HepG2 (cell line): ENCODE results near the gene NONO. TPM values are rescaled to one million over a fixed set of nuclear protein-coding genes. Genes with fewer than 3 reads are reported as not detected.
"Not testable (repeated sequence)": the region's sequence is repeated elsewhere in the genome, so short reads cannot be mapped to it uniquely, and the experiment has no call there.

Source experiments
- ATAC-seq: fragments of 200-7000 bp; cut with Tn5 transposase; 3 replicates; pipeline ENCODE4 v1.9.1; 2020; ENCODE audit warnings: mild to moderate bottlenecking, moderate library complexity
- BruUV-seq: library from RNA; stranded (reverse); fragments of 400-500 nt; replicated peaks from 2 replicates; lab custom pipeline; 2021; lab: Mats Ljungman, UMichigan
- CTCF ChIA-PET: fragments of 300-600 bp; formaldehyde crosslinking; extraction: SDS; loops from one replicate; lab custom pipeline; 2021; ENCODE audit warnings: low total read pairs, inconsistent platforms, low intra/inter-chr PET ratio; lab: Yijun Ruan, JAX
- POLR2A ChIA-PET: fragments of 350-600 bp; sonication (Branson Sonifier 250); formaldehyde crosslinking; loops from one replicate; lab custom pipeline; 2020; ENCODE audit warnings: antibody characterized with exemption, inconsistent platforms; lab: Yijun Ruan, JAX
- DNase-seq: peaks from one replicate; pipeline ENCODE4 v3.0.0-alpha.2; 2015; ENCODE audit warnings: low spot score
- FAIRE-seq: peaks from 3 replicates; lab custom pipeline; 2011; peaks lifted over from hg19 to GRCh38; lab: Jason Lieb, UNC
- H2AFZ ChIP-seq: one replicate; pipeline ENCODE4 v1.6.1; 2011; ENCODE audit warnings: low read length, inconsistent platforms
- H3K27ac ChIP-seq: fragments of 300-600 bp; 3 replicates; pipeline ENCODE4 v1.8.0; 2011; ENCODE audit warnings: mixed run types, mild to moderate bottlenecking, mixed read lengths, low read length, inconsistent platforms; ENCODE audit not compliant: insufficient read depth; ENCODE audit errors: extremely low read length
- H3K27me3 ChIP-seq, 2 experiments: fragments of 200-600 bp in 1 of 2; 2 replicates in 1 of 2; 3 replicates in 1 of 2; pipeline versions ENCODE4 v1.6.0 to v1.8.0; 2011; ENCODE audit warnings: low read length in 2 of 2, mild to moderate bottlenecking in 2 of 2, moderate library complexity in 2 of 2, inconsistent platforms in 1 of 2; ENCODE audit not compliant: insufficient read depth in 2 of 2, control insufficient read depth in 1 of 2
- H3K36me3 ChIP-seq, 2 experiments: fragments of 200-600 bp in 1 of 2; replicated peaks in 1 of 2; 2 replicates in 1 of 2; 3 replicates in 1 of 2; pipeline versions ENCODE4 v1.5.1 to v1.8.0; 2011; ENCODE audit warnings: low read length in 2 of 2, inconsistent platforms in 1 of 2; ENCODE audit not compliant: insufficient read depth in 2 of 2, control insufficient read depth in 1 of 2
- H3K4me1 ChIP-seq: 2 replicates; pipeline ENCODE4 v1.5.1; 2012; ENCODE audit warnings: low read length, inconsistent platforms; ENCODE audit not compliant: insufficient read depth
- H3K4me2 ChIP-seq: 2 replicates; pipeline ENCODE4 v1.6.0; 2011; ENCODE audit warnings: low read depth, low read length, inconsistent platforms
- H3K4me3 ChIP-seq, 3 experiments: fragments of 200-600 bp in 1 of 3; sonication (generic), shearing (Covaris generic) in 1 of 3; replicated peaks in 1 of 3; 2 replicates each; pipeline ENCODE4 v1.5.1; 2011 to 2016; ENCODE audit warnings: low read length in 3 of 3, inconsistent platforms in 2 of 3, low read depth in 2 of 3, mild to moderate bottlenecking in 2 of 3, control low read depth in 1 of 3, mixed read lengths in 1 of 3; ENCODE audit not compliant: insufficient read depth in 1 of 3
- H3K79me2 ChIP-seq: one replicate; pipeline ENCODE4 v1.6.1; 2011; ENCODE audit warnings: low read length, inconsistent platforms; ENCODE audit not compliant: insufficient read depth
- H3K9ac ChIP-seq: 2 replicates; pipeline ENCODE4 v1.6.0; 2011; ENCODE audit warnings: mild to moderate bottlenecking, low read depth, low read length, inconsistent platforms; ENCODE audit not compliant: insufficient read depth
- H3K9me3 ChIP-seq: 2 replicates; pipeline ENCODE4 v1.5.1; 2012; ENCODE audit warnings: mild to moderate bottlenecking, low read length
- H4K20me1 ChIP-seq: 2 replicates; pipeline ENCODE4 v1.6.0; 2011; ENCODE audit warnings: inconsistent platforms, mild to moderate bottlenecking, low read length, moderate library complexity; ENCODE audit not compliant: insufficient read depth
- CBX5 ChIP-seq: sonication (generic); formaldehyde crosslinking; IDR thresholded peaks from 2 replicates; pipeline ENCODE4 v1.4.0; 2020; ENCODE audit warnings: missing genetic modification reagents, borderline replicate concordance
- CTCF ChIP-seq: sonication (generic); formaldehyde crosslinking; IDR thresholded peaks from 2 replicates; pipeline ENCODE4 v1.5.0; 2020; ENCODE audit warnings: mild to moderate bottlenecking, missing genetic modification reagents, moderate library complexity
- ELF3 ChIP-seq: IDR thresholded peaks from 2 replicates; pipeline ENCODE4 v1.6.1; 2016; ENCODE audit warnings: missing genetic modification reagents, missing compliant biosample characterization
- FOSL2 ChIP-seq: sonication (generic); formaldehyde crosslinking; IDR thresholded peaks from 2 replicates; pipeline ENCODE4 v1.4.0; 2020; ENCODE audit warnings: missing genetic modification reagents
- HNRNPL ChIP-seq: fragments of 200-400 bp; formaldehyde crosslinking; IDR thresholded peaks from 2 replicates; pipeline ENCODE4 v1.6.1; 2017; ENCODE audit warnings: mild to moderate bottlenecking, low read depth, low read length
- MNT ChIP-seq: fragments of 450-650 bp; IDR thresholded peaks from 2 replicates; pipeline ENCODE4 v1.6.1; 2016
- MXD3 ChIP-seq: IDR thresholded peaks from 2 replicates; pipeline ENCODE4 v1.6.1; 2016; ENCODE audit warnings: mild to moderate bottlenecking, missing biosample characterization, missing genetic modification reagents
- SIX4 ChIP-seq: sonication (generic); formaldehyde crosslinking; IDR thresholded peaks from 2 replicates; pipeline ENCODE4 v1.4.0; 2020; ENCODE audit warnings: missing genetic modification reagents
- SP4 ChIP-seq: sonication (generic); formaldehyde crosslinking; IDR thresholded peaks from 2 replicates; pipeline ENCODE4 v1.8.1; 2023; ENCODE audit warnings: mild to moderate bottlenecking, missing genetic modification reagents
- TAF15 ChIP-seq: fragments of 200-400 bp; formaldehyde crosslinking; IDR thresholded peaks from one replicate; pipeline ENCODE4 v1.6.1; 2018; ENCODE audit warnings: mild to moderate bottlenecking, low read depth, low read length; ENCODE audit not compliant: poor library complexity, severe bottlenecking
- ZMYM4 ChIP-seq: sonication (generic); formaldehyde crosslinking; IDR thresholded peaks from 2 replicates; pipeline ENCODE4 v1.8.1; 2023; ENCODE audit warnings: mild to moderate bottlenecking, missing genetic modification reagents
- ZNF124 ChIP-seq: sonication (generic); formaldehyde crosslinking; IDR thresholded peaks from 2 replicates; pipeline ENCODE4 v1.4.0; 2020; ENCODE audit warnings: missing genetic modification reagents
- ZNF234 ChIP-seq: sonication (generic); formaldehyde crosslinking; conservative IDR thresholded peaks from 2 replicates; pipeline ENCODE4 v1.5.1; 2020; ENCODE audit warnings: mild to moderate bottlenecking, missing genetic modification reagents
- ZNF382 ChIP-seq: sonication (generic); formaldehyde crosslinking; IDR thresholded peaks from 2 replicates; pipeline ENCODE4 v1.5.0; 2020; ENCODE audit warnings: missing genetic modification reagents, mild to moderate bottlenecking, borderline replicate concordance
- ZNF501 ChIP-seq: sonication (generic); formaldehyde crosslinking; IDR thresholded peaks from 2 replicates; pipeline ENCODE4 v1.5.1; 2020; ENCODE audit warnings: mild to moderate bottlenecking, moderate library complexity, missing genetic modification reagents
- ZNF557 ChIP-seq: sonication (generic); formaldehyde crosslinking; IDR thresholded peaks from 2 replicates; pipeline ENCODE4 v1.4.0; 2020; ENCODE audit warnings: missing genetic modification reagents
- WGBS: methylation state at CpG from one replicate; pipeline ENCODE4 v1.1.6; 2017; ENCODE audit warnings: low lambda C conversion rate; 5-methylcytosine and 5-hydroxymethylcytosine counted together
- in situ Hi-C: cut with HindIII; loops from 2 replicates; pipeline ENCODE4 v1.10.0; 2017; ENCODE audit warnings: low pct_unique_long_range_greater_than_20kb; ENCODE audit not compliant: extremely low pct_ligation_motif_present
- intact Hi-C: fragments of 100-400 bp; cut with micrococcal nuclease; formaldehyde crosslinking; loops from one replicate; pipeline ENCODE4 v1.10.0; 2022; ENCODE audit not compliant: unreplicated experiment
- polyA plus RNA-seq, 8 experiments: library from polyadenylated mRNA; depleted of rRNA in 3 of 8; stranded (reverse) in 7 of 8; unstranded in 1 of 8; fragments of >200 nt; fragmentation: Illumina TruSeq in 4 of 8; extraction: Trizol in 4 of 8; gene quantifications; 2 replicates each; pipeline versions ENCODE4 v1.2.1 to v1.2.3, GENCODE V29; 2011 to 2016; ENCODE audit warnings: low read depth in 4 of 8, missing spikeins in 1 of 8, mixed read lengths in 1 of 8; ENCODE audit not compliant: insufficient read depth in 1 of 8
- total RNA-seq, 5 experiments: library from RNA; depleted of rRNA; stranded (reverse); fragments of >200 nt; fragmentation: Illumina TruSeq; extraction: Trizol; gene quantifications; 2 replicates each; pipeline ENCODE4 v1.2.3, GENCODE V29; 2016; ENCODE audit warnings: low read depth in 1 of 5

NONO gene
- total and polyA plus RNA-seq, 2 of the 13 experiments (the other 11 are each of a cell fraction or from before 2014, with no cell fraction given) = 408 to 605 TPM

- Histone ChIP-seq H3K27ac (no peak overlapping the region), H3K4me2 (no peak overlapping the region), H3K4me3 (no peak overlapping the region), H3K9me3 (no peaks in the 10 kb centered on the region), H3K4me1 (no peaks in the 10 kb centered on the region), H3K9ac (no peak overlapping the region), H3K79me2 (no peaks in the 10 kb centered on the region), H3K27me3 (no peaks in the 10 kb centered on the region), H4K20me1 (no peaks in the 10 kb centered on the region), H3K36me3 (no peaks in the 10 kb centered on the region), H2AFZ (no peak overlapping the region)
- ATAC-seq = no peak
- in situ Hi-C loops (no loop called here), intact Hi-C loops (no loop called here)
- no peak for FAIRE-seq
- BruUV-seq = no TSS peak
- CTCF ChIA-PET = no interaction called here
- TF ChIP-seq MNT (no peak), SIX4 (CRISPR knock-in tag) (no peak), CTCF (CRISPR knock-in tag) (no peak), ZMYM4 (no peak), ZNF234 (no peak), ZNF382 (no peak), TAF15 (no peak), MXD3 (CRISPR knock-in tag) (no peak), FOSL2 (CRISPR knock-in tag) (no peak), HNRNPL (no peak), SP4 (CRISPR knock-in tag) (no peak), ZNF557 (CRISPR knock-in tag) (no peak), ZNF124 (CRISPR knock-in tag) (no peak), ELF3 (CRISPR knock-in tag) (no peak), CBX5 (CRISPR knock-in tag) (no peak), ZNF501 (no peak)
- WGBS = 97% methylated on average over 3 of the region's 3 CpGs
- DNase-seq = no peak
- POLR2A ChIA-PET = no interaction called here
These were observed 43.0 kb downstream of the NONO start for GRCh38 chrX:71326394-71326793.

- in situ Hi-C loops, H3K36me3 ChIP-seq, H3K27me3 ChIP-seq, intact Hi-C loops, H2AFZ ChIP-seq, H3K4me2 ChIP-seq, H3K4me3 ChIP-seq, H3K9me3 ChIP-seq, H4K20me1 ChIP-seq, H3K79me2 ChIP-seq, H3K27ac ChIP-seq, CTCF ChIA-PET, DNase-seq, BruUV-seq, POLR2A ChIA-PET, FAIRE-seq, ATAC-seq, H3K9ac ChIP-seq: not testable (repeated sequence)
- peaks cover 13% of the 10 kb centered on the region for H3K4me1 ChIP-seq
- WGBS = 56% methylated on average over 2 of the region's 5 CpGs
These were observed 65.8 kb downstream of the NONO start for GRCh38 chrX:71349151-71349665.
